OCI-LY1 (cell line): ENCODE results near the gene MTHFSD.

Experiments used
- CTCF ChIP-seq: fragments of 200-600 bp; sonication (generic), shearing (Covaris generic); IDR thresholded peaks from 2 replicates; pipeline ENCODE4 v1.5.1; 2017; ENCODE audit warnings: mild to moderate bottlenecking, antibody characterized with exemption, low read length, moderate library complexity, mixed read lengths
- EZH2 ChIP-seq: fragments of 200-600 bp; sonication (generic), shearing (Covaris generic); IDR thresholded peaks from 2 replicates; pipeline ENCODE4 v1.8.0; 2017; ENCODE audit warnings: borderline replicate concordance, mixed run types, mild to moderate bottlenecking, antibody characterized with exemption, low read length, moderate library complexity, mixed read lengths

DNA sequence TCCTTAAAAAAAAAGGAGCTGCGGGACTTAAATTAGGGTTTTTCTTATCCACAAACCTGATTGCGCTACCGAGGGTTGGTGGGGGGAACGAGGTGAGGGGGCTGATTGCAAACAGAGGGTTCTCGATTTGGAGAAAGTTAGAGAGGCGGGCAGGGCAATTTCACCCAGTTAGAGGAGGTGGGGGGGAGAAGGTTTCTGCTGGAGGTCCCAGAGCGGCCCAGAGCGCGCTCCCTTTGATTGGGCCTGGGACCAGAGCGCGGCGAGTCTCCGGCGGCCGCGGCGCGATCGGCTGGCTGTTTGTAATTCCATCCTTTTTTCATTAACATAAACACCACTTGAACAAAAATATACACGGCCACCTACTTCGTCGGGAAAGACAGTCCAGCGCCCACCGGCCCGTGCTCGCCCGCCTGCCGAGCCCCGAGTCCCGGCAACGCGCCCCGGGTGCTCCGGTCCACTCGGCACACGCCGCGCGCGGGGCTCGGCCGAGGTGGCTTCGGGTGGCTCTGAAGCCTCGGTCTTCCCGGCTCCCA, 58.0 kb downstream of the MTHFSD start:
- TF ChIP-seq CTCF: no peak
- TF ChIP-seq EZH2: no peak
